Bone marrow (tissue), 2 donors: Measurements from ENCODE around the gene TMEM11.

Experiments
- DNase-seq, 2 donors: peaks; one replicate each; lab custom pipeline; 2025; lab: John Stamatoyannopoulos, UW

TMEM11 gene

GRCh38 chr17:21161498-21162393, 52.2 kb downstream of the TMEM11 start:
- DNase-seq: no peak

GRCh38 chr17:21160401-21160800, 53.6 kb downstream of the TMEM11 start:
- DNase-seq: no peak

GRCh38 chr17:21157586-21158370, 56.2 kb downstream of the TMEM11 start:
- no peak for DNase-seq

- no peak for DNase-seq
Measured at GRCh38 chr17:21152731-21153130, 61.2 kb downstream of the TMEM11 start.

GRCh38 chr17:21149621-21150020, 64.3 kb downstream of the TMEM11 start:
- peak in 1 of 2 donors; percentile 5 for DNase-seq
